GM18517 (cell line): ENCODE measurements around the gene AK1.

Experiments
- ATAC-seq: cut with Tn5 transposase; IDR thresholded peaks from one replicate; pipeline ENCODE4 v1.9.1; 2021; ENCODE audit warnings: mild to moderate bottlenecking, moderate library complexity; ENCODE audit not compliant: unreplicated experiment

Gene AK1

GRCh38 chr9:127869310-127870152 is 7.9 kb downstream of the AK1 start:
- no peak for ATAC-seq

GRCh38 chr9:127868278-127868902 is 9.1 kb downstream of the AK1 start:
- ATAC-seq: no peak

DNA sequence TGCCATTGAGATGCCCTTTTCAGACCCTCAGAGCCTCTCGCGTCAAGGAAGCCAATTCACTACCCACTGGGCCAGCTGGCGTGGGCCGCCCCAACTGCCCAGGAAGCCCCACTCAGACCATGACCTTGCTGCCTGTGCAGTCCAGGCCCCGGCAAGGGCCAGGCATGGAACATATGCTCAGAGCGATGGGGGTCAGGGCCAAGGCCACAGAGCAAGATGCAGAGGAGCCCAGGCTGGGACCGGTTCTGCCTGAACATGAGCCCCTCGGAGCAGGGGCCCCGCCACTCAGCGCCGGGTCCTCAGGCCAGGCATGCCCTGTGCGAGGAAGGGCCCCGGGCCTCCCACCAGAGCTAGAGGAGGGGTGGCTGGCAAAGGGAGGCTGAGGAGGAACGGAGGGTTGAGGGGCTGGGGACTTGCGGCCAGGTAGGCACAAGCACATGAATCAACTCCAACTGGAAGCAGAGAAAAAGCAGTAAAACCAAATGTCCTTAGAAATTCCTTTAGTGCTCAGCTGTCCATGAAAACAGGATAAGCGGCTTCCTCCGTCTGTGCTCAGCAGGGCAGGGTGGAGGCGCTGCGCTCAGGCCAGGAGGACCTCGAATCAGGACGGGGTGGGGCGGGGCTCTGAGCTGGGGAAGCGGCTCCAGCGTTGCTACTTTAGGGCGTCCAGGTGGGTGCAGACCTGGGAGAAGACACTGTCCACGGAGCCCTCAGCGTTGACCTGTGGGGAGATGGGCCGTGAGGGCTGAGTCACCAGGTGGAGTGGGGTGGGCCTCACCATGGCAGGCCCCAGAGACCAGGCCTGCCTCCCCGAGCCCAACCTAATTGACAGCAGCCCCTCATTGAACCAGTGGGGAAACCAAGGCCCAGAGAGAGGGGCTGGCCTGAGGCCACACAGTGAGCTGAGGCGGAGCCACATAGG is 9.9 kb downstream of the AK1 start:
- ATAC-seq: no peak

GRCh38 chr9:127866535-127866934 is 10.9 kb downstream of the AK1 start:
- ATAC-seq: no peak

DNA sequence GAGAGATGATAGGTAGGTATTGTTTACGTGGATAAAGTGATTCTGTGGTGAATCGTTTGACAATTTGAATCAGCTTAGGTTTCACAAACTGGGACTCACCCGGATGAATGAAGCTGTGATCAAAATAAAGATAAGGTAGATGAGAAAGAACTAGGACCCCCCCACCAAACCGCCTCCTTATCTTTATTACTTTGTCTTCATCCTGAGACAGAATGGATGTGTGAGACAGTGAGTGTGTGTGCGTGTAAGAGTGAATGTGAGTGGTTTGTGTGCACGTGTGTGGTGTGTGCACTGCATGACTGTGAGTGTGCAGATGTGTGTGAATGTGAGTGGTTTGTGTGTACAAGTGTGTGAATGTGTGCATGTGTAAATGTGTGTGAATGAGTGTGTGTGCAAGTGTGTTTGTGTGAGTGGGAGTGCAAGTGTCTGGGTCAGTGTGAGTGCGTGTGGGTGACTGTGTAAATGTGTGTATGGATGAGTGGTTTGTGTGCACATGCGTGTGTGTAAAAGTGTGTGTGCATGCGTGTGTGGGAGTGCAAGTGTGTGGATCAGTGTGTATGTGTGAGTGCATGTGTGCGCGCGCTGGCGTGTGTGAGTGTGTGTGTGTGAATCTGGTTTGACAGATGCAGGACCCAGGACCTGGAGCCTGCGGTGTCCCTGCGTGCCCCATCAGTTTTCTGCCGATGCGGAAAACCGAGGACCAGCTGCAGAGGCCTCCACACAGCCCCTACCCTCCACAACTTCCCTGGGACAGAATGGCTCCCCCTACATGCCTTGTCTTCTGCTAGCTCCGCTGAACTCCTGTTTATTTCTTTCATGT is 11.6 kb downstream of the AK1 start:
- no peak for ATAC-seq

DNA sequence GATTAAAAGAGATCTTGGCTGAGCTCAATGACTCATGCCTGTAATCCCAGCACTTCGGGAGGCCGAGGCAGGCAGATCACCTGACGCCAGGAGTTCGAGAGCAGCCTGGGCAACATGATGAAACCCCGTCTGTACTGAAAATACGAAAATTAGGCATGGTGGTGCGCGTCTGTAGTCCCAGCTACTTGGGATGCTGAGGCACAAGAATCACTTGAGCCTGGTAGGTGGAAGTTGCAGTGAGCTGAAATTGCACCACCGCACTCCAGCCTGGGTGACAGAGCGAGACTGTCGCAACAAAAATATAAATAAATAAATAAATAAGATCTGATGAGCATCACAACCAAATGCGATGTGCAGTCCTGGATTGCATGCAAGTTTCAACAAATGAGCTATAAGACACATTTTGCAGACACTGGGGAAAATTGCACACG is 14.3 kb downstream of the AK1 start:
- ATAC-seq: no peak

DNA sequence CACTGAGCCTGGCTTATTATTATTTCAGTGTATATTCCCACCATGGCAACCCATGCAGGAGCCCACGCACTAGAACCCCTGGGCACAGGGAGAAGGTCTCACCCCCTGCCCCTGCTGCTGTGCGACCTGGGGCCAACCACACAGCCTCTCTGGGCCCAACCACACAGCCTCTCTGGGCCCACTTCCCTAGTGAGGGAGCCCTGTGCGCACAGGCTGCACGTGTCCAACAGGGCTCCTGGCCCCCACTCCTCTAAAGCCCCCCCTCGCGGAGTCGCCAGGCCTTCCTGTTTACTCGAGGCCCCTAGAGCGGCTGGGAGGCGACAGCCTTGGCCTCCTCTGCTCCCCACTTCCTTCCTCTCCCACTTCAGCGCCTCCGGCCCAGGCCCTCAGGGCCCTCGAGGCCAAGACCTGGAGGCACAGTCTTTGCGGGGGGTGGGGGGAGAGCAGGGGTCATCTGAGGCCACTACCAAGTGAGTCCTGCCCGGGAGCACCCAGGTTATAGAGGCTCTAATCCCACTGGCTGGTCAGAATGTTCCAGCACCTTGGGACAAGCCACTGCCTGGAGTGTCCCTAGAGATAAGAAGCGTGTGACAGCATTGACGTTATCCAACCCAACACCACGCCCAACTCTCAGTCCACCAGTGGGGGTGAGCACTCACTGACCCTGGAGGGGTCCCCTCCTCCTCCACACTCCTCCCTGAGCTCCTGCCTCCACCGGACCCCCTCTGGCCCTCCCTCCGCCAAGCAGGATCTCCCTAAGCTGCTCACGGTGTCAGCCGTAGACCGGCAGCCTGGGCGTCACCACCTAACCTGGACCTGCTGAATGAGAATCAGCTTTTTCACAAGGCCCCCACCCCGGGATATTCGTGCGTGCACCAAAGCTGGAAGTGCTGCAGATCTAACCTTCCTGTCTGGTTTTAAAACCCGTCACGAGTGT is 15.1 kb downstream of the AK1 start:
- no peak for ATAC-seq

- no peak for ATAC-seq
These were observed 16.7 kb downstream of the AK1 start for GRCh38 chr9:127860779-127861178.

DNA sequence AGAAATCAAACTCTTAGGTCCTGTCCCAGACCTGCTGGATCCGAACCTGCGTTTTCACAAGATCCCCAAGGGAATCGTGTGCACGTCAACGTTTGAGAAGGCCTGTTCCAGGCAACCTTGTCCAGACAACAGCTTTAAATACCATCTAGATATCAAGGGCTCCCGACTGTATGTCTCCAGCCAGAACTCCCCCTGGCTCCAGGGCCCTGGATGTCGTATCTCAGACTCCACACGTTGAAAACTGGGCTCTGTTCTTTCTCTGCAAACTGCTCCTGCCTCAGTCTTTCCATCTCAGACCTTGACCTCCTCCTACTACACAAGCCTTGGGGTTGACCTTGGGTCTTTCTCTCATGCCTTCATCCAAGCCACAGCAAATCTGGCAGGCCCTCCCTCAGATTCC is 17.2 kb downstream of the AK1 start:
- ATAC-seq: no peak

GRCh38 chr9:127858041-127858512 is 19.4 kb downstream of the AK1 start:
- no peak for ATAC-seq

GRCh38 chr9:127857278-127857677 is 20.2 kb downstream of the AK1 start:
- ATAC-seq: no peak

DNA sequence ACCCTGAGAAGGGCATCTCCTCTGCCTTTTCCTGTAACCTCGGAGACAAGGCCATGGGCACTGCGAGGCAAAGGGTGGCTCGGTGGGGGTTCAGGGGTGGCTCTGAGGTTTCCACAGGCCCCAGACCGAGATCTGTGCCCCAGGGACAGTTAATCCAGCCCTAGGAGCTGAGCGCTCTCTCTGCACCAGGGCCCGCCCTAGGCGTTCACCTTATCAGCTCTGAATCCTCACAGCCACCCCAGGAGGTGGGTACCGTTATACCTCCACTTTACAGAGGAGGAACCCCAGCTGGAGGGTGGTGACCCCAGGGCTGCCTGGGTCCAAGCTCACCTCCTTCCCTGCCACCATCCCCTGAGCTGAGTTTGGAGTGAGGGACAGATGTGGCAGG is 20.8 kb downstream of the AK1 start:
- ATAC-seq: no peak

DNA sequence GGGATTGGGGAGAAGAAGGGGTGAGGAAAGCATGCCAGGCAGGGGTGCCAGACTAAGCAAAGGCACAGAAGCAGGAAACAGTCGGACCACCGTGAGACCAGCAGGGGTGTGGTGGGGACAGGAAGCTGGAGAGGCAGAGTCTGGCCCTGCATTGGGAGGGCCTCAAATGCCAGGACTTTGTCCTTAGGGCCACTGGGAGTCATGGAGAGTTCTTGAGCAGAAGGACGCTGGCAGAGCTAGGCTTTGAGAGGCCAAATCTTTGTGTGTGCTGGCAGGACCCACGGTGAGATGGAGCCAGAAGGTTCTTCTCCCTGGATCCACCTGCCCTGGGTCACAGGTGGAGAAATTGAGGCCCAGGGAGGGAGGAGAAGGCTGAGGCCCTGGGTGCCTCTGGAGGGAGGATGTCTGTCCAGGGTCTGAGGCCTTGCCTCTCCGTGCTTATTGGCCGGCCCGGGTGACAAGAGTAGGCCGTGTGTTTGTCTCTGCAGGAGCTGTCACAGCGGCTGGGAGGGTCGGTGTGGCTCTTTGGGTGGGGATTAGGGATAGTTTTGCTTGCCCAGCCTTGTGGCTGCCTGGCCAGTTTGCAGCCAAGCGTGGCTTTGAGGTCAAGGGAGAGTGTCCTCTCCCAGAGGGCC is 21.3 kb downstream of the AK1 start:
- no peak for ATAC-seq

- no peak for ATAC-seq
These were observed 22.0 kb downstream of the AK1 start for GRCh38 chr9:127855522-127855921.

- no peak for ATAC-seq
These were observed 22.5 kb downstream of the AK1 start for GRCh38 chr9:127854960-127855359.

- ATAC-seq: no peak
These were observed 23.2 kb downstream of the AK1 start, which contains the start of gene ENG for GRCh38 chr9:127854184-127854806. Gene ENG (minus strand): TSS chr9:127854658. CDS start chr9:127854355, 303 bp downstream.

DNA sequence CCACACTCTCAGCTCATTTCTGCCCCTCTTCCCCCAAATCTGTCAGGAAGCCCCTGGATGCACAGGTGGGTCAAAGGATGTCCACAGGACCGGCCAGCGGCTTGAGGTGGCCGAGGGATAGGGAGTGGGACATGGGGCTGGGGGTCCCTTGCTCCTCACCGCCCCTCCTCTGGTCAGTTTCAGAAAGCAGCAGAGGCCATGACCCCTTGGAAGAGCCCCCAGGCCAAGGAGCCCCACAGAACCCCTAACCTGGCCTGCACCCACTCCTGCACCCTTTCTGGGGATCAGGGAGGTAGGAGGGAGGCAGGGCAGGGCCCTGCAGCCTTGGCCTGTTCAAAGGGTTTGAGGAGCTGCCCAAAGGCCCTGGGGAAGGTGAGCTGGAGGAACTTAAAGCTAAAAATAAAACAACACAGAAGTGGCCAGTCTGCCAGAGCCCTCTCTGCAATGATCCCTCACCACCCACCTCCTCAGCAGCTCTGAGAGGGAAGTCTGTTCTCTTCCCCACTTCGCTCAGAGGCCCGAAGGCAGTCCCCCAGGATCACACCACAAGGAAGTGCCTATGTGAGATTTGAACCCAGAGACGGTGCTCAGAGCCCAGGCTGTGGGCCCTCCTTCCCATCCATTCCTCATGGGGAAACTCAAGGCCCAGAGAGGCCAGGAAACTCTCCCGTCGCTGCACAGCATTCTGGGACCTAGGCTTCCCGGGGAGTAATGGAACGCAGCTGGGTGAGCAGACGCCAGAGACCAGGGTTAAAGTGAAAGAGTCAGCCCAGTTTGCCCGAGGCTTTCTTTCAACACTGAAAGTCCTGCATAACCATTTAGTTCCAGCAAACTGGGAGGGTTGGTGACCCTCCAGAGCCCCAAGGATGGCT is 23.9 kb downstream of the AK1 start:
- no peak for ATAC-seq
